ENCODE results near the gene NPB.

NPB gene

GRCh38 chr17:81927653-81928543 lies 25.9 kb downstream of the NPB start, which contains the start of gene MAFG:
Gene MAFG, minus strand, starts transcription at chr17:81927735. Its CDS starts 4,550 bp downstream, at chr17:81923185.
- no peaks in the 10 kb centered on the region for H3K36me3 ChIP-seq (ENCODE audit: insufficient read depth, low read depth, low read length)
- peak within 1 kb of the TSS; percentile 80 for H3K4me3 ChIP-seq (ENCODE audit: low read length)
- peak within 1 kb of the TSS; percentile 47 for H3K27ac ChIP-seq (ENCODE audit: low read length)
- peak within 1 kb of the TSS; percentile 79 for H3K9ac ChIP-seq (ENCODE audit: low read depth, low read length)
- peaks cover 16% of the 10 kb centered on the region; the same call in 1 of the 2 replicates for H3K4me1 ChIP-seq (ENCODE audit: insufficient read depth, low read length)
- H3K9me3 ChIP-seq (ENCODE audit: insufficient read depth, low read depth, low read length), result no peaks in the 10 kb centered on the region
- peaks cover 17% of the 10 kb centered on the region for H3K27me3 ChIP-seq (ENCODE audit: insufficient read depth, low read length)

GRCh38 chr17:81928544-81929252 lies 26.7 kb downstream of the NPB start:
- Histone ChIP-seq H3K27me3 (ENCODE audit: insufficient read depth, low read length) (peaks cover 17% of the 10 kb centered on the region), H3K27ac (ENCODE audit: low read length) (no peak overlapping the region), H3K4me3 (ENCODE audit: low read length) (peak overlapping the region; percentile 77), H3K9ac (ENCODE audit: low read depth, low read length) (peak overlapping the region; percentile 73; the same call in 1 of the 2 replicates), H3K36me3 (ENCODE audit: insufficient read depth, low read depth, low read length) (peaks cover 2% of the 10 kb centered on the region; the same call in 1 of the 2 replicates), H3K4me1 (ENCODE audit: insufficient read depth, low read length) (peaks cover 14% of the 10 kb centered on the region; the same call in 1 of the 2 replicates), H3K9me3 (ENCODE audit: insufficient read depth, low read depth, low read length) (no peaks in the 10 kb centered on the region)

GRCh38 chr17:81929253-81930141 lies 27.5 kb downstream of the NPB start:
- Histone ChIP-seq H3K27ac (ENCODE audit: low read length) (no peak overlapping the region), H3K4me3 (ENCODE audit: low read length) (0 out of 2 replicates have a peak overlapping the region, but pooled peaks have one; percentile 77), H3K27me3 (ENCODE audit: insufficient read depth, low read length) (peaks cover 17% of the 10 kb centered on the region), H3K36me3 (ENCODE audit: insufficient read depth, low read depth, low read length) (peaks cover 7% of the 10 kb centered on the region), H3K9me3 (ENCODE audit: insufficient read depth, low read depth, low read length) (no peaks in the 10 kb centered on the region), H3K9ac (ENCODE audit: low read depth, low read length) (no peak overlapping the region), H3K4me1 (ENCODE audit: insufficient read depth, low read length) (peaks cover 6% of the 10 kb centered on the region; the same call in 1 of the 2 replicates)

GRCh38 chr17:81930142-81931125 lies 28.4 kb downstream of the NPB start:
- Histone ChIP-seq H3K27me3 (ENCODE audit: insufficient read depth, low read length) (peaks cover 17% of the 10 kb centered on the region), H3K9ac (ENCODE audit: low read depth, low read length) (no peak overlapping the region), H3K27ac (ENCODE audit: low read length) (no peak overlapping the region), H3K4me3 (ENCODE audit: low read length) (no peak overlapping the region), H3K4me1 (ENCODE audit: insufficient read depth, low read length) (no peaks in the 10 kb centered on the region; the same call in 1 of the 2 replicates), H3K36me3 (ENCODE audit: insufficient read depth, low read depth, low read length) (peaks cover 7% of the 10 kb centered on the region), H3K9me3 (ENCODE audit: insufficient read depth, low read depth, low read length) (no peaks in the 10 kb centered on the region)

- Histone ChIP-seq H3K27ac (ENCODE audit: low read length) (no peak overlapping the region), H3K9ac (ENCODE audit: low read depth, low read length) (no peak overlapping the region), H3K9me3 (ENCODE audit: insufficient read depth, low read depth, low read length) (no peaks in the 10 kb centered on the region), H3K4me1 (ENCODE audit: insufficient read depth, low read length) (no peaks in the 10 kb centered on the region; the same call in 1 of the 2 replicates), H3K4me3 (ENCODE audit: low read length) (no peak overlapping the region), H3K36me3 (ENCODE audit: insufficient read depth, low read depth, low read length) (peaks cover 7% of the 10 kb centered on the region), H3K27me3 (ENCODE audit: insufficient read depth, low read length) (peaks cover 17% of the 10 kb centered on the region)
Measured at GRCh38 chr17:81931189-81931556, 29.1 kb downstream of the NPB start.

GRCh38 chr17:81931557-81932332 lies 29.7 kb downstream of the NPB start:
- Histone ChIP-seq H3K27ac (ENCODE audit: low read length) (no peak overlapping the region), H3K9me3 (ENCODE audit: insufficient read depth, low read depth, low read length) (no peaks in the 10 kb centered on the region), H3K9ac (ENCODE audit: low read depth, low read length) (no peak overlapping the region)

GRCh38 chr17:81932333-81932983 lies 30.4 kb downstream of the NPB start:
- Histone ChIP-seq H3K9me3 (ENCODE audit: insufficient read depth, low read depth, low read length) (no peaks in the 10 kb centered on the region), H3K4me3 (ENCODE audit: low read length) (no peak overlapping the region), H3K36me3 (ENCODE audit: insufficient read depth, low read depth, low read length) (peaks cover 7% of the 10 kb centered on the region), H3K27me3 (ENCODE audit: insufficient read depth, low read length) (peaks cover 17% of the 10 kb centered on the region), H3K9ac (ENCODE audit: low read depth, low read length) (no peak overlapping the region), H3K27ac (ENCODE audit: low read length) (no peak overlapping the region), H3K4me1 (ENCODE audit: insufficient read depth, low read length) (no peaks in the 10 kb centered on the region)

More at GRCh38 chr17:81931557-81932332, 29.7 kb downstream of the NPB start:
- peaks cover 7% of the 10 kb centered on the region for H3K36me3 ChIP-seq (ENCODE audit: insufficient read depth, low read depth, low read length)
- H3K4me1 ChIP-seq (ENCODE audit: insufficient read depth, low read length), result no peaks in the 10 kb centered on the region
- H3K27me3 ChIP-seq (ENCODE audit: insufficient read depth, low read length), result peaks cover 17% of the 10 kb centered on the region
- no peak overlapping the region for H3K4me3 ChIP-seq (ENCODE audit: low read length)

GRCh38 chr17:81933178-81933699 lies 31.2 kb downstream of the NPB start:
- Histone ChIP-seq H3K9me3 (ENCODE audit: insufficient read depth, low read depth, low read length) (no peaks in the 10 kb centered on the region), H3K4me1 (ENCODE audit: insufficient read depth, low read length) (no peaks in the 10 kb centered on the region), H3K27me3 (ENCODE audit: insufficient read depth, low read length) (peaks cover 14% of the 10 kb centered on the region), H3K27ac (ENCODE audit: low read length) (no peak overlapping the region), H3K36me3 (ENCODE audit: insufficient read depth, low read depth, low read length) (peaks cover 7% of the 10 kb centered on the region), H3K9ac (ENCODE audit: low read depth, low read length) (no peak overlapping the region), H3K4me3 (ENCODE audit: low read length) (no peak overlapping the region)

- Histone ChIP-seq H3K36me3 (ENCODE audit: insufficient read depth, low read depth, low read length) (peaks cover 7% of the 10 kb centered on the region), H3K4me3 (ENCODE audit: low read length) (no peak overlapping the region), H3K4me1 (ENCODE audit: insufficient read depth, low read length) (no peaks in the 10 kb centered on the region), H3K9me3 (ENCODE audit: insufficient read depth, low read depth, low read length) (no peaks in the 10 kb centered on the region), H3K27me3 (ENCODE audit: insufficient read depth, low read length) (peaks cover 9% of the 10 kb centered on the region), H3K9ac (ENCODE audit: low read depth, low read length) (no peak overlapping the region), H3K27ac (ENCODE audit: low read length) (no peak overlapping the region)
Measured at GRCh38 chr17:81934098-81934757, 32.2 kb downstream of the NPB start.
